Lower leg skin (tissue), 3 donors: ENCODE results near the gene RTN4RL1.

Experiments used
- POLR2A ChIP-seq, 2 donors: fragments of 450-650 bp; IDR thresholded peaks; one replicate each; pipeline ENCODE4 v1.6.1; 2016 to 2017; ENCODE audit warnings: antibody characterized with exemption in 2 of 2, mild to moderate bottlenecking in 1 of 2, moderate library complexity in 1 of 2
- TF ChIP-seq, protein P1 (sequence below), 3 donors: fragments of 450-650 bp; IDR thresholded peaks; one replicate each; pipeline ENCODE4 v1.5.1; 2016; ENCODE audit warnings: antibody characterized with exemption in 3 of 3, mild to moderate bottlenecking in 3 of 3, moderate library complexity in 2 of 3

DNA sequence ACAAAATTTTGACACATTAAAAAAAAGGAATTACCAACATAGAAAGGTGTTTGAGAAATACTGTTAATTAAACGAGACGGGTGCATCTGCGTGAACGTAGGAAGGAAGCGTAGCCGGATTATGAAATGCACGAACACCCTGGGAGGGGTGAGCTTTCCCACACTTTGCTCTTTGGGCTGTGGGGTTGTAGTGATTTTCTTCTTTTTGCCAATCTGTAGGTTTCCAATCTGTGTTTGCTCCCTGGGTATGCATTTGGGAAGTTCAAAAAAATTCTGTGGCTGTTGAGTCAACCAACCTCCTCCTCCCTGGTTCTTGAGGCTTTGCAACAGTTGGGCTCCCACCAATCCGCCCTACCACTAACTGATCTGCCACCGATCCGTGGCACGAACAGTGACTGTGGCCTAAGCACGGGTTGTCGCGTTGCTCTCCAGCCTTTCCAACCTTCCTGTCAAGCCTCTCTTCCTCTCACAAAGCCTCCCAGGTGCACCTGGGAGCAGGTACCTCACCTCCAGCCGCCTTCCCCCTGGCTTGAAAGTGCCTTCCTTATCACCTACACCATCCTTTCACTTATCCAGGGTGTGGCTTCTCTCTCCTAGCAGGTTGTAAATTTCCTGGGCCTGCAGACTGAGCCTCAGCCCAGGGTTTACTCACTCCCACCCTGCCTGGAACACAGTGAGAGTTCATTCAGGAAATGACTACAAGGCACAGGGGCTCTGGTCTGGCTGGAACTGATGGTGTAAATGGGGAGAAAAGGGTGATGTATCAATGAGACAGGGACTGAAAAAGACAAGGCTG lies 16.6 kb downstream of the RTN4RL1 start:
- TF ChIP-seq POLR2A (IDR thresholded peaks at IDR 0.05), result no peak
- TF ChIP-seq, protein P1, sequence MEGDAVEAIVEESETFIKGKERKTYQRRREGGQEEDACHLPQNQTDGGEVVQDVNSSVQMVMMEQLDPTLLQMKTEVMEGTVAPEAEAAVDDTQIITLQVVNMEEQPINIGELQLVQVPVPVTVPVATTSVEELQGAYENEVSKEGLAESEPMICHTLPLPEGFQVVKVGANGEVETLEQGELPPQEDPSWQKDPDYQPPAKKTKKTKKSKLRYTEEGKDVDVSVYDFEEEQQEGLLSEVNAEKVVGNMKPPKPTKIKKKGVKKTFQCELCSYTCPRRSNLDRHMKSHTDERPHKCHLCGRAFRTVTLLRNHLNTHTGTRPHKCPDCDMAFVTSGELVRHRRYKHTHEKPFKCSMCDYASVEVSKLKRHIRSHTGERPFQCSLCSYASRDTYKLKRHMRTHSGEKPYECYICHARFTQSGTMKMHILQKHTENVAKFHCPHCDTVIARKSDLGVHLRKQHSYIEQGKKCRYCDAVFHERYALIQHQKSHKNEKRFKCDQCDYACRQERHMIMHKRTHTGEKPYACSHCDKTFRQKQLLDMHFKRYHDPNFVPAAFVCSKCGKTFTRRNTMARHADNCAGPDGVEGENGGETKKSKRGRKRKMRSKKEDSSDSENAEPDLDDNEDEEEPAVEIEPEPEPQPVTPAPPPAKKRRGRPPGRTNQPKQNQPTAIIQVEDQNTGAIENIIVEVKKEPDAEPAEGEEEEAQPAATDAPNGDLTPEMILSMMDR (IDR thresholded peaks at IDR 0.05), result no peak
